ENCODE results near the gene MGA.

MGA gene

DNA sequence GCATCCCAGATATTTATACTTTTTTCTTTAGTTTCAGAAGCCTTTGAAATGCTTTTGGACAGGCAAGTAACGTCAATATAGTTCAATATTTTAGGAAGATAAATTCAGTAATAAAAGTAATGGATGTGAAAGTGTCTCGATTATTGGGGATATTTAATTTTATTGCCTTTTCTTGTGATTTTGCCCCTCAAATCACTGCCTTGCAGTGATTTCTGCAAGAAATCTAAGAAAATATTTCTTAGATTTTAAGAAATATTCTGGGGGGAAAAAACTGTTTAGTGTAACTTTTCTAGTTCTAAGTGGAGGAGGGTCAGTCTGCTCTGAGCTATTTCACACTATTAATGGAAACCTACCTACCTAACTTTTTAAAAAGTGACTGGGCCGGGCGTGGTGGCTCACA lies 33.6 kb downstream of the MGA start:
- TF ChIP-seq, protein P1, sequence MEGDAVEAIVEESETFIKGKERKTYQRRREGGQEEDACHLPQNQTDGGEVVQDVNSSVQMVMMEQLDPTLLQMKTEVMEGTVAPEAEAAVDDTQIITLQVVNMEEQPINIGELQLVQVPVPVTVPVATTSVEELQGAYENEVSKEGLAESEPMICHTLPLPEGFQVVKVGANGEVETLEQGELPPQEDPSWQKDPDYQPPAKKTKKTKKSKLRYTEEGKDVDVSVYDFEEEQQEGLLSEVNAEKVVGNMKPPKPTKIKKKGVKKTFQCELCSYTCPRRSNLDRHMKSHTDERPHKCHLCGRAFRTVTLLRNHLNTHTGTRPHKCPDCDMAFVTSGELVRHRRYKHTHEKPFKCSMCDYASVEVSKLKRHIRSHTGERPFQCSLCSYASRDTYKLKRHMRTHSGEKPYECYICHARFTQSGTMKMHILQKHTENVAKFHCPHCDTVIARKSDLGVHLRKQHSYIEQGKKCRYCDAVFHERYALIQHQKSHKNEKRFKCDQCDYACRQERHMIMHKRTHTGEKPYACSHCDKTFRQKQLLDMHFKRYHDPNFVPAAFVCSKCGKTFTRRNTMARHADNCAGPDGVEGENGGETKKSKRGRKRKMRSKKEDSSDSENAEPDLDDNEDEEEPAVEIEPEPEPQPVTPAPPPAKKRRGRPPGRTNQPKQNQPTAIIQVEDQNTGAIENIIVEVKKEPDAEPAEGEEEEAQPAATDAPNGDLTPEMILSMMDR (IDR thresholded peaks at IDR 0.05; ENCODE audit: low read depth, low read length, missing control alignments): no peak
- no peak for DNase-seq (ENCODE audit: low read depth)
- H3K4me3 ChIP-seq (ENCODE audit: low read depth, low read length): no peak overlapping the region
- in situ Hi-C loops (cut with HindIII; ENCODE audit: low sequenced_read_pairs): no loop called here

DNA sequence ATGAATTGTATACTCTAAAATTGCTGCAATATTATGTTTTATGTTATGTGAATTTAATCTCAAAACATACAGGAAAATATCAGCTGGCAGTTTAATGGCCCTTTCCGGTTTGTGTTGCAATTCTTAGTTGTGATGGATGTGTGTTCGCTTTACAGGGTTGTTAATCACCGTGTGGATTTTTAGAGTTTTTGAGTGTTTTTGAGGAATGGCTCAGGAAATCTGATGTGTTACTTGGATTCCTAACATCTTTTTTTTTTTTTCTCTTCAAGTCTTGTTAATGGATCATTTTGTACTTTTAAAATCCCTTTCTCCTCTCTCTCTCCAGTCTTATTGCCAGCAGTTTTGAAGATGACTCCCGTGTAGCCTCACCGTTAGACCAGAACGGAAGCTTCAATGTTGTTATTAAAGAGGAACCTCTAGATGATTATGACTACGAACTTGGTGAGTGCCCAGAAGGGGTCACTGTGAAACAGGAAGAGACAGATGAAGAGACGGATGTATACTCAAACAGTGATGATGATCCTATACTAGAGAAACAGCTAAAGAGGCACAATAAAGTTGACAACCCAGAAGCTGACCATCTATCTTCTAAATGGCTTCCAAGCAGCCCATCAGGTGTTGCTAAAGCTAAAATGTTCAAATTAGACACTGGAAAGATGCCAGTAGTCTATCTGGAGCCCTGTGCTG lies 35.7 kb downstream of the MGA start:
- H3K4me3 ChIP-seq (ENCODE audit: low read depth, low read length): no peak overlapping the region
- TF ChIP-seq, protein P1 (IDR thresholded peaks at IDR 0.05; ENCODE audit: low read depth, low read length, missing control alignments): peak; percentile 42
- in situ Hi-C loops (cut with HindIII; ENCODE audit: low sequenced_read_pairs): no loop called here
- peak; percentile 9 for DNase-seq (ENCODE audit: low read depth)

DNA sequence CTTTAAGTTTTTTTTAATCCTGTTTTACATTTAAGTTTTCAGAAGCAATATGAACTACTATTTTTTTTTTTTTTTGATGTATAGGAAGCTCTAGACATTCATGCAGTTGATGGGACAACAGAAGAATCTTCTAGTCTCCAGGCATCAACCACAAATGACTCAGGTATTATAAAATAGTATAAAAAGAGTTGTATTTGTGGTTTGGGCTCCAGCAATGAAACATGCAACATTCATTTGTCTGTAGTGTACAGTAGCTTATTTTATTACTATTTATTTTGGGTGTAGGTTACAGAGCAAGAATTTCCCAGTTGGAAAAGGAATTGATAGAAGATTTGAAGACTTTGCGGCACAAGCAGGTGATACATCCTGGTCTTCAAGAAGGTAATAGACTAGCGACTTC lies 38.6 kb downstream of the MGA start:
- peak; percentile 44 for DNase-seq (ENCODE audit: low read depth)
- TF ChIP-seq, protein P1 (IDR thresholded peaks at IDR 0.05; ENCODE audit: low read depth, low read length, missing control alignments): no peak
- H3K4me3 ChIP-seq (ENCODE audit: low read depth, low read length): no peak overlapping the region
- in situ Hi-C loops (cut with HindIII; ENCODE audit: low sequenced_read_pairs): no loop called here

GRCh38 chr15:41703120-41703519 lies 42.9 kb downstream of the MGA start:
- TF ChIP-seq, protein P1 (IDR thresholded peaks at IDR 0.05; ENCODE audit: low read depth, low read length, missing control alignments): no peak
- DNase-seq (ENCODE audit: low read depth): no peak
- no peak overlapping the region for H3K4me3 ChIP-seq (ENCODE audit: low read depth, low read length)
- in situ Hi-C loops (cut with HindIII; ENCODE audit: low sequenced_read_pairs): no loop called here

DNA sequence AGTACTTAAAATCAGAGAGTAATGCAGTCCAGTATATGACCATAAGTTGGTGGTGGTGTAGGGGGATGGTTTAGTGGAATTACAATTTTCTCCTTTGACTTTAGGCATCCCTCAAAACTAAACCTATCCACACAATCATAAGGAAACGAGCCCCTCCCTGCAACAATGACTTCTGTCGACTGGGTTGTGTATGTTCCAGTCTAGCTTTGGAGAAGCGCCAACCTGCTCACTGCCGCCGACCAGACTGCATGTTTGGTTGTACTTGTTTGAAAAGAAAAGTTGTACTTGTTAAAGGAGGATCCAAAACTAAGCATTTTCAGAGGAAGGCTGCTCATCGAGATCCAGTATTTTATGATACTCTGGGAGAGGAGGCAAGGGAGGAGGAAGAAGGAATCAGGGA lies 52.8 kb downstream of the MGA start:
- TF ChIP-seq, protein P1 (IDR thresholded peaks at IDR 0.05; ENCODE audit: low read depth, low read length, missing control alignments): no peak
- DNase-seq (ENCODE audit: low read depth): no peak
- in situ Hi-C loops (cut with HindIII; ENCODE audit: low sequenced_read_pairs): no loop called here
- no peak overlapping the region for H3K4me3 ChIP-seq (ENCODE audit: low read depth, low read length)

GRCh38 chr15:41714291-41714690 lies 54.1 kb downstream of the MGA start:
- TF ChIP-seq, protein P1 (IDR thresholded peaks at IDR 0.05; ENCODE audit: low read depth, low read length, missing control alignments): no peak
- DNase-seq (ENCODE audit: low read depth): no peak
- H3K4me3 ChIP-seq (ENCODE audit: low read depth, low read length): no peak overlapping the region
- in situ Hi-C loops (cut with HindIII; ENCODE audit: low sequenced_read_pairs): no loop called here

Data from astrocyte of the cerebellum (primary cell).